Measurements from ENCODE around the gene TXLNB. TPM values are rescaled to one million over a fixed set of nuclear protein-coding genes. Genes with fewer than 3 reads are reported as not detected.

TXLNB gene
- total RNA-seq, 6 experiments from 2014 or later: 0.07 TPM; not detected in 5

DNA sequence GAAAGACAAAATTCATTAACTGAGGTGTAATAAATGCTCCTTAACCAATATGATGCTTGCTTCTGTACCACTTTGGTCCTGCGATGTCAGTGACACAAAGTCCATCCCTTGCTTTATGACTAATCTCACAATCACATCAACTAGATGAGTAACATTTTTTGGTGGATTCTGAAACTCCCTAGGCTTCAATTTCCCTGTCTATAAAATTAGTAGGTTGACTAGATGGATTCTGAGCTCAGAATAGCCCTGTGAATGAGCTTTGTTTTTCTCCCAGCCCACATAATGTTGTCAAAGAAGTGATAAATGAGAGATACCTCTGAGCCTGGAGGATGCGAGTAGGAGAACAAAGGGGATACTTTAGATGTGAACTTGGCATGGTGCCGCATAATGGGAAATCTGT lies 9.1 kb downstream of the TXLNB start:
- Mint-ChIP-seq H3K36me3 (ENCODE audit: low read depth) (no peaks in the 10 kb centered on the region), H3K4me1 (ENCODE audit: low read depth) (peaks cover 11% of the 10 kb centered on the region; the same call in 1 of the 2 replicates), H3K9me3 (no peaks in the 10 kb centered on the region), H3K27ac (no peak overlapping the region), H3K4me3 (no peak overlapping the region), H3K27me3 (ENCODE audit: insufficient read depth) (no peaks in the 10 kb centered on the region; the same call in 1 of the 2 replicates)
- TF ChIP-seq, protein P1, sequence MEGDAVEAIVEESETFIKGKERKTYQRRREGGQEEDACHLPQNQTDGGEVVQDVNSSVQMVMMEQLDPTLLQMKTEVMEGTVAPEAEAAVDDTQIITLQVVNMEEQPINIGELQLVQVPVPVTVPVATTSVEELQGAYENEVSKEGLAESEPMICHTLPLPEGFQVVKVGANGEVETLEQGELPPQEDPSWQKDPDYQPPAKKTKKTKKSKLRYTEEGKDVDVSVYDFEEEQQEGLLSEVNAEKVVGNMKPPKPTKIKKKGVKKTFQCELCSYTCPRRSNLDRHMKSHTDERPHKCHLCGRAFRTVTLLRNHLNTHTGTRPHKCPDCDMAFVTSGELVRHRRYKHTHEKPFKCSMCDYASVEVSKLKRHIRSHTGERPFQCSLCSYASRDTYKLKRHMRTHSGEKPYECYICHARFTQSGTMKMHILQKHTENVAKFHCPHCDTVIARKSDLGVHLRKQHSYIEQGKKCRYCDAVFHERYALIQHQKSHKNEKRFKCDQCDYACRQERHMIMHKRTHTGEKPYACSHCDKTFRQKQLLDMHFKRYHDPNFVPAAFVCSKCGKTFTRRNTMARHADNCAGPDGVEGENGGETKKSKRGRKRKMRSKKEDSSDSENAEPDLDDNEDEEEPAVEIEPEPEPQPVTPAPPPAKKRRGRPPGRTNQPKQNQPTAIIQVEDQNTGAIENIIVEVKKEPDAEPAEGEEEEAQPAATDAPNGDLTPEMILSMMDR (IDR thresholded peaks at IDR 0.05): no peak
- no peak for DNase-seq

DNA sequence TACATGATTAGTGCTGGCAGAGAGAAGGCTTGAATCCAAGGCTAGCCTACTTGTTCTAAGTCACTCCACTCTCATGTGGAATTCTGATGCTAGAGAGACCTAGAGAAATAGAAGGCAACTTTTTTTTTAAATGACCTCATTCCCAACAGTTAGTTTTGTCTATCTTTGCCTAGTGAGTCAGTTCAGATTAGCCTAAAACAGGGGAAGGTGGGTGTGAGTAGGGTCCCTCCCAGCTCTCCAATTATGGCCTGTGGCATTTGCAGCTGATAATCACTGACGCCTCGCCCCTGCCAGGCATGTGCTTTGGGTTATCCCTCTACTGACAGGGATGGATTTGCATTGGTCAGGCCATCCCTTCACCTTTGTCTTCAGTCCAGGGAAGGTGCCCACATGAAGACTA lies 13.6 kb downstream of the TXLNB start:
- H3K36me3 Mint-ChIP-seq (ENCODE audit: low read depth): no peaks in the 10 kb centered on the region
- H3K9me3 Mint-ChIP-seq: no peaks in the 10 kb centered on the region
- no peaks in the 10 kb centered on the region; the same call in 1 of the 2 replicates for H3K27me3 Mint-ChIP-seq (ENCODE audit: insufficient read depth)
- peaks cover 11% of the 10 kb centered on the region; the same call in 1 of the 2 replicates for H3K4me1 Mint-ChIP-seq (ENCODE audit: low read depth)
- H3K27ac Mint-ChIP-seq: no peak overlapping the region
- TF ChIP-seq, protein P1 (IDR thresholded peaks at IDR 0.05): no peak
- H3K4me3 Mint-ChIP-seq: no peak overlapping the region
- DNase-seq: no peak

DNA sequence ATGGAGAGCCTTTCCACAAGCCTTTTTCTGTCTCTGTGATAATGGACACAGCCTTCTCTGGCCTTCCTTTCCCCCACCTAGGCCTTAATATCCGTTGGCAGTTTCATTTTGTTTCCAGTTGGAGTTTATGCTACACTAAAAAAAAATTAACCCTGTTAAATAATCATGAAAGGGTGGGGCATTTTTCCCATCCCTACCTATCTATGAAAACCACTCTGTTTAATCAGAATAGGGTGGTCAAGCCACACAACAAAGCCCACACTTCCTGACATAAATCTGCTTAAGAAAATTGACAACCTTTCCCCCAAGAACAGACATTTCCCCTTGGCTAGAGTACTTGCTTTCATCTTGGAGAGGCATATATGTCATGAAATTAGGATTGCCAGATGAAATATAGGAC lies 14.2 kb downstream of the TXLNB start:
- Mint-ChIP-seq H3K36me3 (ENCODE audit: low read depth) (no peaks in the 10 kb centered on the region), H3K4me3 (no peak overlapping the region; the same call in 1 of the 2 replicates), H3K27ac (no peak overlapping the region), H3K27me3 (ENCODE audit: insufficient read depth) (no peaks in the 10 kb centered on the region; the same call in 1 of the 2 replicates), H3K4me1 (ENCODE audit: low read depth) (peaks cover 7% of the 10 kb centered on the region; the same call in 1 of the 2 replicates), H3K9me3 (no peaks in the 10 kb centered on the region)
- TF ChIP-seq, protein P1 (IDR thresholded peaks at IDR 0.05): no peak
- DNase-seq: no peak

DNA sequence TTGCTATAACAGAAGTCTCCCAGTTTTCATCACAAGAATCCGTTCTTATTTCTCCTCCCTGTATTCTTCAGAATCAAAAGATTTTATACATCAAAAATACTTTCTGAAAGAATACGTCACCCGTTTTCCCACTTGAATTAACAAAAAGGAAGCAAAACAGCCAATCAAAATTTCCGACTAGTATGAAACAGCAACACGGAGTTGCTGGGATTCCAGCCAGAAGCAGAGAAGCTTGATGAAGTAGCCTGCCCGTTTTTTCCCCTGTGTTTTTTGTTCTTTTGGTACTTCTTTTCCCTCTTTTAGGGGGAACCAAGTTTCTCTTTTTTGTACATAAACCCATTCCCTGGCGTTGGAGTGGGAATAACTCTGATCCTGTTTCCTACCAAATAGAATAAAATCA lies 14.6 kb downstream of the TXLNB start:
- no peaks in the 10 kb centered on the region for H3K36me3 Mint-ChIP-seq (ENCODE audit: low read depth)
- no peak overlapping the region; the same call in 1 of the 2 replicates for H3K4me3 Mint-ChIP-seq
- peaks cover 6% of the 10 kb centered on the region; the same call in 1 of the 2 replicates for H3K4me1 Mint-ChIP-seq (ENCODE audit: low read depth)
- H3K27me3 Mint-ChIP-seq (ENCODE audit: insufficient read depth): no peaks in the 10 kb centered on the region
- TF ChIP-seq, protein P1 (IDR thresholded peaks at IDR 0.05): no peak
- DNase-seq: no peak
- H3K27ac Mint-ChIP-seq: no peak overlapping the region
- no peaks in the 10 kb centered on the region for H3K9me3 Mint-ChIP-seq

DNA sequence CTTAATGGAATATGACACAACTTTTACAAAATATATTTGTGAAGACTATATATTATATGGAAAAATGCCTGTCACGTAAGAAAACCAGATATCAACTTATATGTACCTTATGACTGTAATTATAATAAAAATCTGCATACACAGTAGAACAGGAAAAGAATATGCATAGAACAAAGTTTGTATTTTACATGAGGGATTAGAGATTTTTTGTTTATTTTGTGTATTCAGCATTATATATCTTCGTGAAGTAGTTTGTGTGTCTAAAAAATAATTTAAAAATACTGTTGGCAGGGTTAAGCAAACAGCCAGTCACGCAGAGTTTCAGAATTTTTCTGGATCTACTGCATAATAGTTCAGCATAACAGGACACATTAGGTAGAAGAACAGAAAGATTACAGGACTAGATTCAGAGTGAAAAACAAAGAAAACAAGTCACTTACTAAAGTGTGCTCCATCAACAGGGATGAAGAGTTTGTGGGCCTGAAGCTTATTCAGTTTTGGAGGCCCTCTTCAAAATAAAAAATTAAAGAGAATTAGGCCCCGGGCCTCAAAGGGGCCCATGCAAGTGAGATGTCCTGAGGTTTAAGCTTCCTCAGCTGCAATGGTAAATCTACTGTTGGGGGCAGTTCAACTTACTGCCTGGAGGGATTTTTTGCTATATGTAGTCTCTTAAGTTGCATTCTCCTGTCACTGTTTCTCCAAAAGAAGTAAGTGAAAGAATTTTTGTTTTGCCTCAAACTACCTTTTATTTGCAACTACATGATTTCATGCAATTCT lies 16.3 kb downstream of the TXLNB start:
- no peaks in the 10 kb centered on the region for H3K36me3 Mint-ChIP-seq (ENCODE audit: low read depth)
- H3K4me1 Mint-ChIP-seq (ENCODE audit: low read depth): peaks cover 6% of the 10 kb centered on the region; the same call in 1 of the 2 replicates
- H3K4me3 Mint-ChIP-seq: no peak overlapping the region
- H3K27me3 Mint-ChIP-seq (ENCODE audit: insufficient read depth): no peaks in the 10 kb centered on the region
- no peaks in the 10 kb centered on the region for H3K9me3 Mint-ChIP-seq
- no peak for DNase-seq
- TF ChIP-seq, protein P1 (IDR thresholded peaks at IDR 0.05): no peak
- no peak overlapping the region for H3K27ac Mint-ChIP-seq

Data from HFFc6 (cell line).